Panc1 (cell line): Measurements from ENCODE around the gene PCGF5.

Experiments
- CTCF ChIP-seq: fragments of 450-650 bp; IDR thresholded peaks from 2 replicates; pipeline ENCODE4 v1.5.1; 2017; ENCODE audit warnings: mild to moderate bottlenecking
- REST ChIP-seq, 2 experiments: IDR thresholded peaks; 2 replicates each; pipeline ENCODE4 v1.6.1; 2011 to 2012; ENCODE audit warnings: low read depth in 2 of 2, control low read depth in 1 of 2, low read length in 1 of 2, mild to moderate bottlenecking in 1 of 2, moderate library complexity in 1 of 2; ENCODE audit not compliant: insufficient read depth in 1 of 2
- SIN3A ChIP-seq: IDR thresholded peaks from 2 replicates; pipeline ENCODE4 v1.6.1; 2012; ENCODE audit warnings: low read depth, mild to moderate bottlenecking, low read length, moderate library complexity, borderline replicate concordance; ENCODE audit not compliant: insufficient read depth

DNA sequence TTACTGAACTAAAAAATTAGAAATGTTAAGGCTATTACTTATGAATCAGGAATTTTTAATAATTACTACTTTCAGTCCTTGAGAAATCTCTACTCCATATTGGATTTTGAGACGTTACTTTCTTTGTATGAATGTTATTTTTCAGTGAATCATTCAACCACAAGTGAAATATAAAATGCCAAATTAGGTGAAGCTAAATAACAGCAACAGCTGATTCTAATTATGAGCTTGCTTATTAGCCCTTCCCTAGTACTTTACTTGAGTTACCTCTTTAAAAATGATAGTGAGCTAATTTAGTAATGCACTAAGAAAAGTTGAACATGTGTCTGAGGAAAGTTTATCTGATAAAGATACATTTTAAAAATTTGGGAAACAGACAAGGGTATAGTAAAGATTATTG is 51.4 kb downstream of the PCGF5 start:
- TF ChIP-seq CTCF (no peak), SIN3A (no peak), REST (IDR thresholded peaks at IDR 0.05; ENCODE audit: insufficient read depth in 1 of 2, low read depth in 2 of 2, low read length in 1 of 2) (no peak)
